ENCODE results near the gene TBC1D2B.
A peak's percentile ranks its signal among the peaks of the same experiment; 100 is the strongest.

The TBC1D2B gene

GRCh38 chr15:78093242-78094020, 15.9 kb upstream of the TBC1D2B start:
- DNase-seq (ENCODE audit: low spot score) = peak; percentile 87

GRCh38 chr15:78092261-78093041, 14.9 kb upstream of the TBC1D2B start, which contains the start of gene SH2D7:
SH2D7 (plus strand) TSS chr15:78092561; CDS start chr15:78092585, 24 bp downstream.
- DNase-seq (ENCODE audit: low spot score) = no peak

GRCh38 chr15:78090422-78091063, 13.0 kb upstream of the TBC1D2B start:
- DNase-seq (ENCODE audit: low spot score) = no peak

- no peak for DNase-seq (ENCODE audit: low spot score)
Measured at GRCh38 chr15:78088773-78089080, 11.2 kb upstream of the TBC1D2B start.

GRCh38 chr15:78087951-78088772, 10.7 kb upstream of the TBC1D2B start:
- DNase-seq (ENCODE audit: low spot score) = no peak

GRCh38 chr15:78085928-78086327, 8.4 kb upstream of the TBC1D2B start:
- DNase-seq (ENCODE audit: low spot score) = peak; percentile 73

- no peak for DNase-seq (ENCODE audit: low spot score)
Measured at GRCh38 chr15:78084449-78084750, 6.9 kb upstream of the TBC1D2B start.

- no peak for DNase-seq (ENCODE audit: low spot score)
Measured at GRCh38 chr15:78083687-78084448, 6.4 kb upstream of the TBC1D2B start.

- no peak for DNase-seq (ENCODE audit: low spot score)
Measured at GRCh38 chr15:78083186-78083585, 5.7 kb upstream of the TBC1D2B start.

GRCh38 chr15:78082743-78083110, 5.2 kb upstream of the TBC1D2B start:
- DNase-seq (ENCODE audit: low spot score) = no peak

GRCh38 chr15:78082106-78082742, 4.7 kb upstream of the TBC1D2B start:
- no peak for DNase-seq (ENCODE audit: low spot score)

- DNase-seq (ENCODE audit: low spot score) = no peak
Measured at GRCh38 chr15:78080088-78080460, 2.6 kb upstream of the TBC1D2B start.

GRCh38 chr15:78079298-78080087, 2.0 kb upstream of the TBC1D2B start:
- DNase-seq (ENCODE audit: low spot score) = no peak

- no peak for DNase-seq (ENCODE audit: low spot score)
Measured at GRCh38 chr15:78077871-78078210, 330 bp upstream of the TBC1D2B start.

- DNase-seq (ENCODE audit: low spot score) = no peak
Measured at GRCh38 chr15:78076231-78077052, 1.1 kb downstream of the TBC1D2B start.

GRCh38 chr15:78075490-78076230, 1.9 kb downstream of the TBC1D2B start:
- peak; percentile 58 for DNase-seq (ENCODE audit: low spot score)

GRCh38 chr15:78073046-78073787, 4.3 kb downstream of the TBC1D2B start:
- DNase-seq (ENCODE audit: low spot score) = no peak
